Gastroesophageal sphincter (tissue), 4 donors: ENCODE results near the gene NUP107. TPM values are rescaled to one million over a fixed set of nuclear protein-coding genes. Genes with fewer than 3 reads are reported as not detected.

ENCODE experiments used
- ATAC-seq: fragments of 150-250 bp; one replicate; pipeline ENCODE4 v1.9.1; 2016; ENCODE audit warnings: mild to moderate bottlenecking, moderate library complexity
- H3K27ac ChIP-seq, 4 donors: fragments of 200-600 bp; sonication (generic) in 3 of 4; 1 replicate in 3 of 4; 2 replicates in 1 of 4; pipeline ENCODE4 v1.5.1; 2016 to 2019
- H3K27me3 ChIP-seq: fragments of 200-600 bp; sonication (generic); one replicate; pipeline ENCODE4 v1.5.1; 2019
- H3K36me3 ChIP-seq, 2 donors: fragments of 200-600 bp; sonication (generic); one replicate each; pipeline ENCODE4 v1.5.1; 2019; ENCODE audit warnings: control low read depth in 1 of 2
- H3K4me1 ChIP-seq, 3 donors: fragments of 200-600 bp; sonication (generic); 1 replicate in 2 of 3; 2 replicates in 1 of 3; pipeline ENCODE4 v1.5.1; 2016 to 2019; ENCODE audit warnings: control low read depth in 2 of 3
- H3K4me3 ChIP-seq, 2 donors: fragments of 200-600 bp; sonication (generic); one replicate each; pipeline ENCODE4 v1.5.1; 2019; ENCODE audit warnings: mild to moderate bottlenecking in 1 of 2, moderate library complexity in 1 of 2
- H3K9me3 ChIP-seq, 3 donors: fragments of 200-600 bp; sonication (generic); one replicate each; pipeline ENCODE4 v1.5.1; 2017 to 2019; ENCODE audit warnings: control low read depth in 2 of 3
- CTCF ChIP-seq, 4 experiments: fragments of 200-600 bp in 2 of 4; fragments of 450-650 bp in 2 of 4; sonication (generic) in 1 of 4; IDR thresholded peaks; one replicate each; pipeline ENCODE4 v1.5.1; 2017 to 2019; ENCODE audit warnings: antibody characterized with exemption in 4 of 4, mild to moderate bottlenecking in 2 of 4, moderate library complexity in 2 of 4
- EP300 ChIP-seq: sonication (generic); formaldehyde crosslinking; IDR thresholded peaks from one replicate; pipeline ENCODE4 v1.6.1; 2017; ENCODE audit warnings: antibody characterized with exemption, mild to moderate bottlenecking
- POLR2A ChIP-seq, 2 donors: fragments of 450-650 bp; IDR thresholded peaks; one replicate each; pipeline ENCODE4 v1.6.1; 2017; ENCODE audit warnings: antibody characterized with exemption in 2 of 2, mild to moderate bottlenecking in 2 of 2, moderate library complexity in 1 of 2
- POLR2AphosphoS5 ChIP-seq: sonication (generic); formaldehyde crosslinking; IDR thresholded peaks from one replicate; pipeline ENCODE4 v1.6.1; 2017; ENCODE audit warnings: antibody characterized with exemption
- WGBS, 2 donors: methylation state at CpG; one replicate each; pipeline ENCODE4 v1.1.5; 2018; ENCODE audit warnings: low coverage in 1 of 2; 5-methylcytosine and 5-hydroxymethylcytosine counted together
- total RNA-seq, 4 donors: library from RNA; depleted of rRNA; stranded (reverse); fragments of >200 nt; gene quantifications; one replicate each; pipeline ENCODE4 v1.1.0, GENCODE V29; 2016

The NUP107 gene
- total RNA-seq, 4 donors from 2014 or later, result 28.4 to 46.7 (median 29.5) TPM

GRCh38 chr12:68793436-68793835, 106.7 kb downstream of the NUP107 start:
- Histone ChIP-seq H3K36me3 (no peaks in the 10 kb centered on the region), H3K27ac (no peak overlapping the region), H3K4me3 (no peak overlapping the region), H3K4me1 (no peaks in the 10 kb centered on the region), H3K9me3 (no peaks in the 10 kb centered on the region), H3K27me3 (no peaks in the 10 kb centered on the region)
- ATAC-seq, result no peak
- 75 to 100% methylated on average over 1 to 4 of the region's 4 CpGs for WGBS, 2 donors
- no peak for TF ChIP-seq CTCF (IDR thresholded peaks at IDR 0.05)
- no peak for TF ChIP-seq POLR2AphosphoS5
- no peak for TF ChIP-seq EP300
- TF ChIP-seq POLR2A (IDR thresholded peaks at IDR 0.05), result no peak

- no peak overlapping the region for H3K27ac ChIP-seq
- no peak overlapping the region for H3K4me3 ChIP-seq
- no peaks in the 10 kb centered on the region for H3K36me3 ChIP-seq
- H3K9me3 ChIP-seq, result no peaks in the 10 kb centered on the region
- H3K27me3 ChIP-seq, result no peaks in the 10 kb centered on the region
- no peak for TF ChIP-seq POLR2A (IDR thresholded peaks at IDR 0.05)
- TF ChIP-seq CTCF (IDR thresholded peaks at IDR 0.05), result no peak
- TF ChIP-seq EP300, result no peak
- no peak for TF ChIP-seq POLR2AphosphoS5
- no peaks in the 10 kb centered on the region for H3K4me1 ChIP-seq
- 97 to 100% methylated on average over 3 of the region's 4 CpGs for WGBS, 2 donors
- ATAC-seq, result no peak
These were observed 107.3 kb downstream of the NUP107 start for GRCh38 chr12:68793975-68794652.

GRCh38 chr12:68794653-68795251, 108.0 kb downstream of the NUP107 start:
- ATAC-seq, result no peak
- Histone ChIP-seq H3K4me3 (no peak overlapping the region), H3K36me3 (no peaks in the 10 kb centered on the region), H3K9me3 (no peaks in the 10 kb centered on the region), H3K27ac (no peak overlapping the region), H3K4me1 (no peaks in the 10 kb centered on the region), H3K27me3 (no peaks in the 10 kb centered on the region)
- TF ChIP-seq POLR2AphosphoS5, result no peak
- TF ChIP-seq POLR2A (IDR thresholded peaks at IDR 0.05), result no peak
- no peak for TF ChIP-seq CTCF (IDR thresholded peaks at IDR 0.05)
- TF ChIP-seq EP300, result no peak
- 77 to 100% methylated on average over 1 to 3 of the region's 3 CpGs for WGBS, 2 donors

Other genes with a start within 250 kb of the NUP107 start
- 100 to 1,000 TPM; 131 to 218 (median 205) TPM for gene RAP1B, start 76.1 kb upstream of the NUP107 start, total RNA-seq
- 10 to 100 TPM in 1 of 4 donors, 1 to 10 TPM in 3; 1.3 to 15.1 (median 4.9) TPM for gene SLC35E3, start 59.2 kb downstream of the NUP107 start, total RNA-seq
- gene MDM2, start 121.2 kb downstream of the NUP107 start, total RNA-seq, result 10 to 100 TPM; 47.5 to 79.2 (median 57.4) TPM
- 10 to 100 TPM; 24.9 to 57.3 (median 50.5) TPM for gene CPM, start 246.2 kb downstream of the NUP107 start, total RNA-seq